Fibroblast of lung (primary cell): ENCODE measurements around the gene MMS19. TPM values are rescaled to one million over a fixed set of nuclear protein-coding genes. Genes with fewer than 3 reads are reported as not detected.
"Not testable (repeated sequence)": the region's sequence is repeated elsewhere in the genome, so short reads cannot be mapped to it uniquely, and the experiment has no call there.

Experiments
- DNase-seq, 2 donors: peaks; one replicate each; pipeline versions ENCODE4 v3.0.0 to v3.0.0-alpha.2; 2010; ENCODE audit warnings: low read depth in 2 of 2
- H2AFZ ChIP-seq: 2 replicates; pipeline ENCODE4 v1.5.1; 2012; ENCODE audit warnings: low read length, control low read depth, inconsistent platforms
- H3K27ac ChIP-seq: 2 replicates; pipeline ENCODE4 v1.5.1; 2011; ENCODE audit warnings: low read length, control low read depth; ENCODE audit not compliant: insufficient read depth
- H3K27me3 ChIP-seq: 2 replicates; pipeline ENCODE4 v1.5.1; 2011; ENCODE audit warnings: mild to moderate bottlenecking, low read length; ENCODE audit not compliant: control insufficient read depth, insufficient read depth
- H3K36me3 ChIP-seq: 2 replicates; pipeline ENCODE4 v1.5.1; 2011; ENCODE audit warnings: low read length; ENCODE audit not compliant: control insufficient read depth, insufficient read depth
- H3K4me1 ChIP-seq: 2 replicates; pipeline ENCODE4 v1.5.1; 2011; ENCODE audit warnings: low read length; ENCODE audit not compliant: control insufficient read depth, insufficient read depth; ENCODE audit errors: extremely low read depth
- H3K4me2 ChIP-seq: 2 replicates; pipeline ENCODE4 v1.5.1; 2011; ENCODE audit warnings: low read length, control low read depth; ENCODE audit not compliant: insufficient read depth; ENCODE audit errors: extremely low read depth
- H3K4me3 ChIP-seq, 4 experiments: fragments of 200-600 bp in 1 of 4; sonication (generic) in 1 of 4; replicated peaks in 1 of 4; 2 replicates each; pipeline ENCODE4 v1.5.1; 2011 to 2016; ENCODE audit warnings: low read length in 4 of 4, low read depth in 3 of 4, mild to moderate bottlenecking in 3 of 4, control low read depth in 2 of 4, inconsistent platforms in 1 of 4, mixed read lengths in 1 of 4; ENCODE audit not compliant: insufficient read depth in 1 of 4; ENCODE audit errors: control extremely low read depth in 1 of 4
- H3K79me2 ChIP-seq: 2 replicates; pipeline ENCODE4 v1.5.1; 2012; ENCODE audit warnings: mild to moderate bottlenecking, low read length, inconsistent platforms; ENCODE audit not compliant: control insufficient read depth, insufficient read depth
- H3K9ac ChIP-seq: 2 replicates; pipeline ENCODE4 v1.5.1; 2011; ENCODE audit warnings: mild to moderate bottlenecking, low read length, control low read depth; ENCODE audit not compliant: insufficient read depth
- H3K9me3 ChIP-seq: 2 replicates; pipeline ENCODE4 v1.5.1; 2012; ENCODE audit warnings: low read depth, low read length; ENCODE audit not compliant: control insufficient read depth, insufficient read depth
- H4K20me1 ChIP-seq: 2 replicates; pipeline ENCODE4 v1.5.1; 2011; ENCODE audit warnings: low read length; ENCODE audit not compliant: control insufficient read depth, insufficient read depth; ENCODE audit errors: extremely low read depth
- CTCF ChIP-seq, 2 donors: IDR thresholded peaks in 1 of 2; conservative IDR thresholded peaks in 1 of 2; 1 replicate in 1 of 2; 2 replicates in 1 of 2; pipeline ENCODE4 v1.5.1; 2011 to 2012; ENCODE audit warnings: low read length in 2 of 2, control low read depth in 1 of 2, inconsistent platforms in 1 of 2, low read depth in 1 of 2, mild to moderate bottlenecking in 1 of 2
- EZH2 ChIP-seq: IDR thresholded peaks from 2 replicates; pipeline ENCODE4 v1.5.1; 2012; ENCODE audit warnings: low read length, control low read depth, mild to moderate bottlenecking; ENCODE audit errors: missing control alignments
- polyA plus RNA-seq, 2 donors: library from polyadenylated mRNA; depleted of rRNA in 1 of 2; stranded (reverse) in 1 of 2; unstranded in 1 of 2; fragments of >200 nt; gene quantifications; 2 replicates each; pipeline ENCODE4 v1.2.1, GENCODE V29; 2011 to 2012; ENCODE audit warnings: missing spikeins in 1 of 2
- total RNA-seq: library from RNA; depleted of rRNA; stranded (reverse); fragments of >200 nt; gene quantifications from 2 replicates; pipeline ENCODE4 v1.2.1, GENCODE V29; 2014

Gene MMS19
- total and polyA plus RNA-seq, 2 donors (not counting 1 experiment from before 2014, with no cell fraction given) = 44.7 to 64.7 TPM

- H3K4me3 ChIP-seq = no peak overlapping the region
- H4K20me1 ChIP-seq = no peaks in the 10 kb centered on the region
- no peak for DNase-seq
- no peak overlapping the region for H3K4me2 ChIP-seq
- no peak overlapping the region for H2AFZ ChIP-seq
- no peak overlapping the region for H3K9ac ChIP-seq
- peaks cover 11% of the 10 kb centered on the region for H3K36me3 ChIP-seq
- H3K79me2 ChIP-seq = no peaks in the 10 kb centered on the region
- H3K27me3 ChIP-seq = no peaks in the 10 kb centered on the region
- H3K9me3 ChIP-seq = no peaks in the 10 kb centered on the region
- H3K4me1 ChIP-seq = no peaks in the 10 kb centered on the region
- TF ChIP-seq EZH2 = no peak
- TF ChIP-seq CTCF (conservative IDR thresholded peaks at IDR 0.05 in 1 of 2, IDR thresholded peaks at IDR 0.05 in 1 of 2; ENCODE audit: low read depth in 1 of 2, low read length in 2 of 2) = no peak
- H3K27ac ChIP-seq = no peak overlapping the region
These were observed 23.3 kb downstream of the MMS19 start for GRCh38 chr10:97474918-97475317.

- not testable (repeated sequence) for H3K79me2 ChIP-seq, H3K9me3 ChIP-seq, H3K4me3 ChIP-seq, H3K9ac ChIP-seq, H3K4me2 ChIP-seq, H3K27me3 ChIP-seq, DNase-seq, H3K27ac ChIP-seq, H3K4me1 ChIP-seq, H2AFZ ChIP-seq, H4K20me1 ChIP-seq
- peaks cover 16% of the 10 kb centered on the region for H3K36me3 ChIP-seq
These were observed 29.4 kb downstream of the MMS19 start for GRCh38 chr10:97468781-97469180.

GRCh38 chr10:97468162-97468561, 30.1 kb downstream of the MMS19 start:
- peaks cover 20% of the 10 kb centered on the region for H3K36me3 ChIP-seq
- no peak overlapping the region for H3K9ac ChIP-seq
- no peak overlapping the region for H2AFZ ChIP-seq
- H3K79me2 ChIP-seq = no peaks in the 10 kb centered on the region
- H3K9me3 ChIP-seq = no peaks in the 10 kb centered on the region
- TF ChIP-seq CTCF (conservative IDR thresholded peaks at IDR 0.05 in 1 of 2, IDR thresholded peaks at IDR 0.05 in 1 of 2; ENCODE audit: low read depth in 1 of 2, low read length in 2 of 2) = no peak
- TF ChIP-seq EZH2 = no peak
- no peaks in the 10 kb centered on the region for H4K20me1 ChIP-seq
- no peak overlapping the region for H3K4me3 ChIP-seq
- no peaks in the 10 kb centered on the region for H3K27me3 ChIP-seq
- no peak overlapping the region for H3K27ac ChIP-seq
- DNase-seq = no peak
- H3K4me1 ChIP-seq = peaks cover 2% of the 10 kb centered on the region
- no peak overlapping the region for H3K4me2 ChIP-seq
